Measurements from ENCODE around the gene IKBKG. TPM values are rescaled to one million over a fixed set of nuclear protein-coding genes. Genes with fewer than 3 reads are reported as not detected.

The IKBKG gene
- total and polyA plus RNA-seq, 2 of the 8 experiments (the other 6 are each of a cell fraction or from before 2014, with no cell fraction given), result 17.5 to 18.1 TPM

DNA sequence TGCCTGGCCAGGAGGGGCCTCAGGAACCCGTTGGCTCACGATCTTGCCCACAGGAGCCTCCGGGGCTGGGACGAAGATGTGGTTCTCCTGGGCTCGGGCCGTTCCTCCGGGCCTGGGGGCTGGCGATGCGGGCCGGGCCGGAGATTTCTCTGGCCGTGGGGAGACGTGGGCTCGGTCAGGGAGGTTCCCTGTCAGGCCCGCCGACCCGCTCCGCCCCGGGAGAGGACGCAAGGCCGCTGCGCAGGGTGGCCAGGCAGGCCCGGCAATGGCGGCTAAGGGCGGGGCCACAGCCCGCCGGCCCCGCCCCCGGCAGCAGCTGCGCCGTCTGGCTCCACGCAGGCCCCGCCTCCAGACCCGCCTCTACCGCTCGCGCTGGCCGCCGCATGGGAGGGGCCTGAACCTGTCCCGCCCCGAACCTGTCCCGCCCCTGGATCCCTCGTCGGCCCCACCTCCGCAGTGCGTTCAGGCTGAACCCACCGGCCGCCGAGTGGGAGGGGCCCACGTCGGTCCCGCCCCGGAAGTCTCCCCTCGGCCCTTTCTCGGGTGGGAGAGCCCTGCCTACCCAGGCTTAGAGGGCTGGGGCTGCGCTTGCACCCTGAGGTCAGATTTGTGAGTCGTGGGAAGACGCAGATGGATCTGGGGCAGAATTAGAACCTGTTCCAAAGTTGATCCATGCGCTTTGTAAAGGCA is 31.3 kb upstream of the IKBKG start, which contains the start of gene FAM3A (continued):
- TF ChIP-seq, protein P1, sequence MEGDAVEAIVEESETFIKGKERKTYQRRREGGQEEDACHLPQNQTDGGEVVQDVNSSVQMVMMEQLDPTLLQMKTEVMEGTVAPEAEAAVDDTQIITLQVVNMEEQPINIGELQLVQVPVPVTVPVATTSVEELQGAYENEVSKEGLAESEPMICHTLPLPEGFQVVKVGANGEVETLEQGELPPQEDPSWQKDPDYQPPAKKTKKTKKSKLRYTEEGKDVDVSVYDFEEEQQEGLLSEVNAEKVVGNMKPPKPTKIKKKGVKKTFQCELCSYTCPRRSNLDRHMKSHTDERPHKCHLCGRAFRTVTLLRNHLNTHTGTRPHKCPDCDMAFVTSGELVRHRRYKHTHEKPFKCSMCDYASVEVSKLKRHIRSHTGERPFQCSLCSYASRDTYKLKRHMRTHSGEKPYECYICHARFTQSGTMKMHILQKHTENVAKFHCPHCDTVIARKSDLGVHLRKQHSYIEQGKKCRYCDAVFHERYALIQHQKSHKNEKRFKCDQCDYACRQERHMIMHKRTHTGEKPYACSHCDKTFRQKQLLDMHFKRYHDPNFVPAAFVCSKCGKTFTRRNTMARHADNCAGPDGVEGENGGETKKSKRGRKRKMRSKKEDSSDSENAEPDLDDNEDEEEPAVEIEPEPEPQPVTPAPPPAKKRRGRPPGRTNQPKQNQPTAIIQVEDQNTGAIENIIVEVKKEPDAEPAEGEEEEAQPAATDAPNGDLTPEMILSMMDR (IDR thresholded peaks at IDR 0.05; ENCODE audit: control extremely low read depth in 1 of 3, insufficient read depth in 1 of 3, low read depth in 1 of 3, low read length in 3 of 3), result no peak
- TF ChIP-seq MAFK (IDR thresholded peaks at IDR 0.05; ENCODE audit: low read depth, low read length) (no peak), POLR2AphosphoS5 (IDR thresholded peaks at IDR 0.05; ENCODE audit: low read depth, low read length) (peak; percentile 4; the same call in 1 of the 2 replicates)

Data from H1 (cell line).